Osteocyte (in vitro differentiated cells): Measurements from ENCODE around the gene KRTAP5-1. TPM values are rescaled to one million over a fixed set of nuclear protein-coding genes. Genes with fewer than 3 reads are reported as not detected.

Experiments used
- DNase-seq: peaks from one replicate; pipeline ENCODE4 v3.0.0; 2021; ENCODE audit warnings: mixed read lengths; ENCODE audit not compliant: unreplicated experiment; ENCODE audit errors: extremely low spot score
- H3K27ac Mint-ChIP-seq: one replicate; pipeline ENCODE4 v1.8.0; 2021; ENCODE audit warnings: mild to moderate bottlenecking, mixed read lengths; ENCODE audit not compliant: unreplicated experiment
- H3K27me3 Mint-ChIP-seq: one replicate; pipeline ENCODE4 v1.8.0; 2021; ENCODE audit warnings: mixed read lengths; ENCODE audit not compliant: unreplicated experiment
- H3K36me3 Mint-ChIP-seq: one replicate; pipeline ENCODE4 v1.8.0; 2021; ENCODE audit warnings: mixed read lengths; ENCODE audit not compliant: unreplicated experiment
- H3K4me1 Mint-ChIP-seq: one replicate; pipeline ENCODE4 v1.8.0; 2021; ENCODE audit warnings: mixed read lengths; ENCODE audit not compliant: unreplicated experiment
- H3K4me3 Mint-ChIP-seq: one replicate; pipeline ENCODE4 v1.8.0; 2021; ENCODE audit warnings: mild to moderate bottlenecking, moderate library complexity, mixed read lengths; ENCODE audit not compliant: unreplicated experiment
- H3K9me3 Mint-ChIP-seq: one replicate; pipeline ENCODE4 v1.8.0; 2021; ENCODE audit warnings: mixed read lengths; ENCODE audit not compliant: unreplicated experiment
- total RNA-seq: library from RNA; stranded (reverse); gene quantifications from 2 replicates; pipeline ENCODE4 v1.2.1, GENCODE V29; 2021
- TF ChIP-seq, protein P1 (sequence below): fragments of 200-600 bp; sonication (generic); IDR thresholded peaks from 2 replicates; pipeline ENCODE4 v1.5.0; 2021; ENCODE audit warnings: antibody characterized with exemption, mild to moderate bottlenecking, moderate library complexity

KRTAP5-1 gene
- total RNA-seq, 1 donor from 2014 or later: not detected

DNA sequence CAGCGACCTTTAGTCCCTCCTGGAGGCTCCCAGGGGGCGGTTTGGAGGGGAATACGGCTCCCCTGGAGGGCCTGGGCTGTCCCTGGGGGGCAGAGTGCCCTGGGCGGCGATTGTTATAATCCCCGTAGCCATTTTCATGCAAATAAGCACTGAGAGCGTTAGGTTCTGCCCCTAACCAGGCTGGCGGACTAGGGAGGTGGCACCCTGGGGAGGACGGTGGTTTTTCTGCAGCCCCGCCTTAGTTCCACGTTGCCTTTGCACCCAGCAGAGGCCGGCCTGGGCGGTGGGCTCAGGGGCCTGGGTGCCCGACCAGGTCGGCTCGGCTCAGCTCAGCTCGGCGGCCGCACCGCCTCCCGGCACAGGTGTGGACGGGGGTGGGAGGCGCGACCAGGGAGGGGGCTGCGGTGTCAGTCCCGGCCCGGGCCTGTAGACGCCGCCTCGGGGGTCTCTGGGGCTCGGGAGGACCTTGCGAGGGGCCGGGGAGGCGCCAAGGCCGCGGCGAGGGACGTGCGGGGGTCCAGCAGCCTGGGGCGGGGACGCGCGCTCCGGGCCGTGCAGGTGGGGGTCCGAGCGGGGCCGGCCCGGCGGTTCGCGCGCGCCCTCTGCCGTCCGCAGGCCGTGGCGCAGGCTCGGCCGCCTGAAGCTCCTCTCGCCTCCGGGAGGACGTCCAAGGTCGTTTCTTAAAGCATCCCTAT, 10.7 kb downstream of the KRTAP5-1 start:
- Mint-ChIP-seq H3K4me1 (peaks cover 17% of the 10 kb centered on the region), H3K27ac (no peak overlapping the region), H3K27me3 (peaks cover 3% of the 10 kb centered on the region), H3K36me3 (peaks cover 3% of the 10 kb centered on the region), H3K9me3 (peaks cover 13% of the 10 kb centered on the region), H3K4me3 (peak overlapping the region; percentile 35)
- peak; percentile 88 for DNase-seq
- TF ChIP-seq, protein P1, sequence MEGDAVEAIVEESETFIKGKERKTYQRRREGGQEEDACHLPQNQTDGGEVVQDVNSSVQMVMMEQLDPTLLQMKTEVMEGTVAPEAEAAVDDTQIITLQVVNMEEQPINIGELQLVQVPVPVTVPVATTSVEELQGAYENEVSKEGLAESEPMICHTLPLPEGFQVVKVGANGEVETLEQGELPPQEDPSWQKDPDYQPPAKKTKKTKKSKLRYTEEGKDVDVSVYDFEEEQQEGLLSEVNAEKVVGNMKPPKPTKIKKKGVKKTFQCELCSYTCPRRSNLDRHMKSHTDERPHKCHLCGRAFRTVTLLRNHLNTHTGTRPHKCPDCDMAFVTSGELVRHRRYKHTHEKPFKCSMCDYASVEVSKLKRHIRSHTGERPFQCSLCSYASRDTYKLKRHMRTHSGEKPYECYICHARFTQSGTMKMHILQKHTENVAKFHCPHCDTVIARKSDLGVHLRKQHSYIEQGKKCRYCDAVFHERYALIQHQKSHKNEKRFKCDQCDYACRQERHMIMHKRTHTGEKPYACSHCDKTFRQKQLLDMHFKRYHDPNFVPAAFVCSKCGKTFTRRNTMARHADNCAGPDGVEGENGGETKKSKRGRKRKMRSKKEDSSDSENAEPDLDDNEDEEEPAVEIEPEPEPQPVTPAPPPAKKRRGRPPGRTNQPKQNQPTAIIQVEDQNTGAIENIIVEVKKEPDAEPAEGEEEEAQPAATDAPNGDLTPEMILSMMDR: peak; percentile 91

DNA sequence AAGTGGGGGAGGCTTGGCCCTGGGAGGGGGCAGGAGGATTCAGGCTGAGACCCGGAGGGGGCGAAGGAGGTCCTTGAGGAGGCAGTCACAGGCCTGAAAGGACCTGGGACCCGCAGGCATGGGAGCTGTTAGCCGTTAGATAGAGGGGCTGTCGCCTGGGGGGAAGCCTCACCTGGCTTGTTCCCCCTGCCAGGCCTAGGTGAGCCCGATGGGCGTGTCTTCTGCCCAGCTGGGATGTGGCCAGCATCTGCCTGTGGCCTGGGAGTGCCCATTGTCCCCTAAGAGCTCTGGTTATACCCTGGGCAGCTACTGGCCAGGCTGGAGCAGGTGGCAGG, 11.2 kb downstream of the KRTAP5-1 start:
- Mint-ChIP-seq H3K36me3 (peaks cover 3% of the 10 kb centered on the region), H3K27me3 (peaks cover 3% of the 10 kb centered on the region), H3K9me3 (peaks cover 9% of the 10 kb centered on the region), H3K4me3 (peak overlapping the region; percentile 60), H3K4me1 (peaks cover 20% of the 10 kb centered on the region), H3K27ac (no peak overlapping the region)
- DNase-seq: no peak
- TF ChIP-seq, protein P1: no peak

DNA sequence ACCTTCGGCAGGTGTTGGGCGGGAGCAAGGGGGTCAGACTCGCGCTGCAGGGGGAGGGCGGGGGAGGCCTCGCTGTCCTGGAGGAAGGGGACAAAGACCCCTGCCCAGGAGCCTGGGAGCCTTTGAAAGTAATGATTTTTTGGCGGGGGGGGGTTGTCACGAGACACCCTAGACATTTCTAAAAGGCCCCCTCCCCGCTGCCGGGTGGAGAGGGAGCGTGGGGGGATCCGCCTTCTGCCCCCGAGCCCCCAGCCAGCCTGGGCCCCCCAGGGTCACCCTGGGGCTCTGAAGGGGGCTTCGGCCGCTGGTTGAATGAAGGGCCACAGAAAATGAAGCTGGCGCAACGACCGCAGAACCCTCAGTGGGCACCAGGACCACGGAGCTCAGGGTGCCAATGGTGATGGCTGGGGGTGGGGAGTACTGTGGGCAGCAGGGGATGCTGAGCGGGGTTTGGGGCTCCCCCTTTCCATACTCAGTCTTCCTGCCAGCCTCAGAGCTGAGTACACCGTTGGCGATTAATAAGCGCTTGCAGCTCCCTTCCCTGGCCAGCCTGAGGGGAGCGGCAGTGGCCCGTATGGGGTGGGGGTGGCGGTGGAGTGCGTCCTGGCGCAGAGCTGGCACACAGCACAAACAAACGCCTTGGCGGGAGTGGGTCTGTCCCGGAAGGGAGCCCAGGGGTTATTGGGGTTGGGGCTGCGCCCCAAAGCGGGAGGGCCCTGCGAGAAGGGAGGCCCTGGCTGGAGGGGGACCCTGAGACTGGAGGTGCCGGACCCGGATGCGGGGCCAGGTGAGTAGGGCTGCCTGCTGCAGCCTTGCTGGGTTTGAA, 11.8 kb downstream of the KRTAP5-1 start:
- Mint-ChIP-seq H3K36me3 (peaks cover 2% of the 10 kb centered on the region), H3K27me3 (peaks cover 3% of the 10 kb centered on the region), H3K4me3 (peak overlapping the region; percentile 60), H3K9me3 (peaks cover 3% of the 10 kb centered on the region), H3K27ac (no peak overlapping the region), H3K4me1 (peaks cover 20% of the 10 kb centered on the region)
- TF ChIP-seq, protein P1: no peak
- DNase-seq: no peak

DNA sequence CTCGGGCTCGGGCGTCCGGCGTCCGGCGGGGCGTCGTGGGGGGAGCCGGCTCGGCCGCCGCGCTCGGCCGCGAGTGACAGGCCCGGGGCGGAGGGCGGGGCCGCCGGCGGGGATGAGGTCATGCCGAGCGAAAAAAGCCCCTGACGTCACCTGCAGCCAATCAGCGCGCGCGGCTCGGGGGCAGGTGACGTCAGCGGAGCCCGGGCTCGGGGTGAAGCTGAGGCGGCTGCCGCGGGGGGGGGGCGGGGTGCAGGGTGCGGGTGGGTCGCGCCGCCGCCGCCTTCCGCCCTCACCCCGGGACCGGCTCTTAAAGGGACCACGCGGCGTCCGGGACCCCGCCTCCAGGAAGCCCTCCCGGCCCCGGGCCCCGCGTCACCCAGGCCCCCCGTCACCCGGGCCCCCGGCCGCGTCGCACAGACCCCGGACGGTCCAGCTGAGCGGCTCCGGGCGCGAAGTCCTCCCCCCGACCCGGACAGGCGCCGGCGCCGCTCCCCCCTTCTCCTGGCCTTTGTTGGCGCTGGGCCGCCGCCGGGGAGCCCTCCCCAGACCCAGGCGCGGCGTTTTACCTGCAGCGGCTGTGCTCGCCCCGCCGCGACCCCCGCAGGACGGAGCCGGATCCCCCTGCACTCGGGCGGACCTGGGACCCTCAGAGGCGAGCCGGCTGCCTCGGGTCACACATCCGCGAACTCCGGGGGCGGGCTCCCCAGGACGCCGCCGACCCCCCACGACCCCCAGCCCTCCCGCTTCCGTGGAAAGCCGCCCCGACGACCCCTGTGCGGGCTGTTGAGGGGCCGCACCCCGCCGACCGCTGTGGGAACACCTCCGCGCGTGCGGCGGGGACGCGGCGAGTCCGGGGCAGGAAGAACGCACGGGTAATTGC, 12.6 kb downstream of the KRTAP5-1 start, which contains the start of gene DUSP8:
Gene DUSP8 (minus strand): TSS at position 75 of the 880 bp plus-strand sequence. CDS start 6,445 bp downstream, outside the sequence.
- peak within 1 kb of the TSS; percentile 54 for H3K4me3 Mint-ChIP-seq

More for the DNA sequence above, 12.6 kb downstream of the KRTAP5-1 start, which contains the start of gene DUSP8:
- Mint-ChIP-seq H3K36me3 (no peaks in the 10 kb centered on the region), H3K4me1 (peaks cover 20% of the 10 kb centered on the region), H3K27ac (no peak within 1 kb of the TSS), H3K27me3 (peaks cover 3% of the 10 kb centered on the region), H3K9me3 (no peaks in the 10 kb centered on the region)
- TF ChIP-seq, protein P1: no peak
- DNase-seq: peak; percentile 96
